GM12878 (cell line): Measurements from ENCODE around the gene ZBTB16. TPM values are rescaled to one million over a fixed set of nuclear protein-coding genes. Genes with fewer than 3 reads are reported as not detected.

Experiments used
- ATAC-seq: fragments of 200-7000 bp; cut with Tn5 transposase; 3 replicates; pipeline ENCODE4 v1.9.1; 2020; ENCODE audit warnings: mild to moderate bottlenecking, moderate library complexity
- BruUV-seq: library from RNA; stranded (reverse); fragments of 400-500 nt; replicated peaks from 2 replicates; lab custom pipeline; 2021; lab: Mats Ljungman, UMichigan
- CTCF ChIA-PET: fragments of 300-600 bp; sonication (Branson Sonifier 250); formaldehyde crosslinking; extraction: SDS; loops from one replicate; lab custom pipeline; 2021; ENCODE audit warnings: inconsistent platforms; lab: Yijun Ruan, JAX
- POLR2A ChIA-PET: fragments of 350-600 bp; formaldehyde crosslinking; extraction: SDS; loops from one replicate; lab custom pipeline; 2021; ENCODE audit warnings: inconsistent platforms; lab: Charles Lee
- RAD21 ChIA-PET: fragments of 300-600 bp; sonication (Branson Sonifier 250); formaldehyde crosslinking; loops from one replicate; lab custom pipeline; 2023; ENCODE audit warnings: antibody characterized with exemption; ENCODE audit not compliant: unreplicated experiment; lab: Charles Lee
- SMC1A ChIA-PET: fragments of 300-600 bp; sonication (Branson Sonifier 250); formaldehyde crosslinking; loops from one replicate; lab custom pipeline; 2023; ENCODE audit not compliant: unreplicated experiment, uncharacterized antibody; lab: Charles Lee
- DNase-seq: peaks from one replicate; pipeline ENCODE4 v3.0.0-alpha.2; 2011; ENCODE audit warnings: low read depth, low spot score
- FAIRE-seq: peaks from 3 replicates; lab custom pipeline; 2011; peaks lifted over from hg19 to GRCh38; lab: Jason Lieb, UNC
- H2AFZ ChIP-seq: 2 replicates; pipeline ENCODE4 v1.6.0; 2011; ENCODE audit warnings: low read depth, low read length, control low read depth; ENCODE audit not compliant: control insufficient read depth
- H3K27ac ChIP-seq: 2 replicates; pipeline ENCODE4 v1.5.1; 2011; ENCODE audit warnings: control low read depth; ENCODE audit not compliant: control insufficient read depth, insufficient read depth
- H3K27me3 ChIP-seq, 2 experiments: replicated peaks in 1 of 2; 2 replicates each; pipeline versions ENCODE4 v1.6.0 to v1.6.1; 2011; ENCODE audit warnings: low read length in 1 of 2; ENCODE audit not compliant: control insufficient read depth in 2 of 2, insufficient read depth in 2 of 2
- H3K36me3 ChIP-seq, 2 experiments: 2 replicates each; pipeline ENCODE4 v1.5.1; 2011; ENCODE audit warnings: low read length in 1 of 2; ENCODE audit not compliant: control insufficient read depth in 2 of 2, insufficient read depth in 2 of 2
- H3K4me1 ChIP-seq: 2 replicates; pipeline ENCODE4 v1.6.1; 2011; ENCODE audit warnings: mild to moderate bottlenecking, low read length, moderate library complexity, mixed read lengths; ENCODE audit not compliant: control insufficient read depth, insufficient read depth
- H3K4me2 ChIP-seq: 2 replicates; pipeline ENCODE4 v1.6.0; 2011; ENCODE audit warnings: control low read depth; ENCODE audit not compliant: control insufficient read depth, insufficient read depth
- H3K4me3 ChIP-seq: fragments of 200-600 bp; sonication (generic); 2 replicates; pipeline ENCODE4 v1.5.1; 2016
- H3K79me2 ChIP-seq: 2 replicates; pipeline ENCODE4 v1.6.0; 2011; ENCODE audit warnings: low read length; ENCODE audit not compliant: control insufficient read depth, insufficient read depth
- H3K9ac ChIP-seq: 2 replicates; pipeline ENCODE4 v1.8.0; 2011; ENCODE audit warnings: low read length, control low read depth, mixed read lengths; ENCODE audit not compliant: control insufficient read depth, insufficient read depth
- H3K9me3 ChIP-seq: replicated peaks from 3 replicates; pipeline ENCODE4 v1.5.1; 2011; ENCODE audit warnings: mild to moderate bottlenecking, low read length; ENCODE audit not compliant: control insufficient read depth, insufficient read depth
- H4K20me1 ChIP-seq: 2 replicates; pipeline ENCODE4 v1.6.0; 2011; ENCODE audit not compliant: control insufficient read depth, insufficient read depth
- HCFC1 ChIP-seq: fragments of 150-350 bp; IDR thresholded peaks from 2 replicates; pipeline ENCODE4 v1.6.1; 2014; ENCODE audit warnings: low read length
- HDAC6 ChIP-seq: fragments of 200-600 bp; sonication (generic); IDR thresholded peaks from one replicate; pipeline ENCODE4 v1.8.0; 2017; ENCODE audit warnings: antibody characterized with exemption; ENCODE audit not compliant: unreplicated experiment
- MXI1 ChIP-seq: fragments of 150-350 bp; IDR thresholded peaks from 2 replicates; pipeline ENCODE4 v1.6.1; 2011; ENCODE audit warnings: low read depth, mild to moderate bottlenecking, inconsistent platforms, low read length, improper control_type of control experiment
- REST ChIP-seq: IDR thresholded peaks from 2 replicates; pipeline ENCODE4 v1.6.1; 2012; ENCODE audit warnings: mild to moderate bottlenecking, low read depth, low read length
- WGBS: methylation state at CpG from one replicate; pipeline ENCODE4 v1.1.6; 2016; ENCODE audit warnings: low lambda C conversion rate; ENCODE audit not compliant: insufficient replicate concordance, insufficient coverage; ENCODE audit errors: missing lambda C conversion rate; 5-methylcytosine and 5-hydroxymethylcytosine counted together
- in situ Hi-C: fragments of 300-500 bp; cut with MboI; formaldehyde crosslinking; loops from 9 replicates; pipeline ENCODE4 v1.14.3; 2018; ENCODE audit warnings: mixed read lengths
- intact Hi-C: fragments of 100-400 bp; cut with micrococcal nuclease; formaldehyde crosslinking; loops from one replicate; pipeline ENCODE4 v1.14.2; 2022; ENCODE audit not compliant: unreplicated experiment
- polyA plus RNA-seq, 11 experiments: library from polyadenylated mRNA; depleted of rRNA in 4 of 11; unstranded in 6 of 11; stranded (reverse) in 5 of 11; fragments of >200 nt; fragmentation: Nextera tagmentation in 4 of 11; fragmentation: Illumina TruSeq in 1 of 11; extraction: Ambion mirVana in 4 of 11; extraction: Trizol in 1 of 11; gene quantifications; 1 replicate in 1 of 11; 2 replicates in 10 of 11; pipeline versions ENCODE4 v1.2.1 to v1.2.3, GENCODE V29; 2011 to 2016; ENCODE audit warnings: inconsistent platforms in 2 of 11, missing spikeins in 2 of 11, low read depth in 1 of 11
- total RNA-seq, 4 experiments: library from RNA; depleted of rRNA in 3 of 4; stranded (reverse); fragments of >200 nt in 3 of 4; fragmentation: Illumina TruSeq in 1 of 4; extraction: Trizol in 1 of 4; gene quantifications; 2 replicates each; pipeline versions ENCODE4 v1.2.1 to v1.2.3, GENCODE V29; 2013 to 2021
- TF ChIP-seq, protein P1 (sequence below): fragments of 450-650 bp; IDR thresholded peaks from 2 replicates; pipeline ENCODE4 v1.6.1; 2016; ENCODE audit warnings: mild to moderate bottlenecking, moderate library complexity, borderline replicate concordance

The ZBTB16 gene
- total and polyA plus RNA-seq, 10 of the 15 experiments (the other 5 are each of a cell fraction or from before 2014, with no cell fraction given), result 0.38 TPM; not detected in 9

DNA sequence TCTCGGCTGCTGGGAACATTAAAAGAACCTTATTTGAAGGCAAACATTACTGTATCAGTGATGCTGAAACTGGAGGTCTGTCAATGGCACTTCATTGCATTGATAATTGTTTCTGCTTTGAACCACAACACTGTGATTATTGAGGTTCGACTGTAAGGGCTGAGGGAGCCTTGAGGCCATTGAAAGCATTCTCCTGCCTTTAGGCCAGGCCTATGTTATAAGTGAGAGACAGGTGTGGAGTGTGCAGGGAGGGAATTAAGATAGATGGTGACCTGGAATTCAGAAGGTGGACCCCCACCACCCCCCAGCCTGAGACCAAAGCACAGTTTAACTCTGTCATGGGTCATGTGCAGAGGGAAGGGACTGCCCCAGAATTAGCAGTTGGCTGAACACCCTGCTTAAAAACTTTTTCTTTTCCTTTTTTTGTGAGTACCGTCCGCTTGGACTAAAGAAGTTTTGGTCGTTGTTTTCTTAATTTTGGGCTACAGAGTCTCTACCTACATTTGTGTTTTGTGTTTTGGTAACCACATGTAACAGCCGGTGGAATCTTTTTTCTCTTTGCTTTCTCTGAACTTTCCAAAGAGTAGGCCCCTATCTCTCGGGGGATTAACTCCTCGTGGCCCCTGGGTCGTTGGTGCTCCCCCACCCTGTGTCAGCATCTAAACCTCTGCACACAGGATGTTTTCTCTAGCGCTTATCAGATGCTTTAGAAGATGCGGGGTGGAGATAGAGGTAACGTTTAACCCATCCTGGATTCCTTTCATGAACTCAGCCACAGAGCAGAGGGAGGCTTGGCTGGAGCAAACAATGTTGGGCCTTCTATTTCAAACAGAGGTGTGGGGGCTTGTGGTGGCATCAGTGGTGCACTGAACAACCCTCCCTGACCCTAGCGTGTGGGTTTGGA is 43.7 kb downstream of the ZBTB16 start:
- H3K4me2 ChIP-seq, result no peak overlapping the region
- ChIA-PET RAD21 (no interaction called here), POLR2A (no interaction called here), CTCF (no interaction called here), SMC1A (no interaction called here)
- H3K79me2 ChIP-seq, result no peaks in the 10 kb centered on the region
- H3K27me3 ChIP-seq, result peaks cover 1 to 7% of the 10 kb centered on the region in 2 experiments; a peak in 3 of 4 replicates
- H3K4me3 ChIP-seq, result no peak overlapping the region
- WGBS, result 24% methylated on average over 12 of the region's 13 CpGs
- no TSS peak for BruUV-seq
- H2AFZ ChIP-seq, result no peak overlapping the region
- DNase-seq (no peak), FAIRE-seq (no peak), ATAC-seq (no peak)
- no peaks in the 10 kb centered on the region for H4K20me1 ChIP-seq
- TF ChIP-seq, protein P1, sequence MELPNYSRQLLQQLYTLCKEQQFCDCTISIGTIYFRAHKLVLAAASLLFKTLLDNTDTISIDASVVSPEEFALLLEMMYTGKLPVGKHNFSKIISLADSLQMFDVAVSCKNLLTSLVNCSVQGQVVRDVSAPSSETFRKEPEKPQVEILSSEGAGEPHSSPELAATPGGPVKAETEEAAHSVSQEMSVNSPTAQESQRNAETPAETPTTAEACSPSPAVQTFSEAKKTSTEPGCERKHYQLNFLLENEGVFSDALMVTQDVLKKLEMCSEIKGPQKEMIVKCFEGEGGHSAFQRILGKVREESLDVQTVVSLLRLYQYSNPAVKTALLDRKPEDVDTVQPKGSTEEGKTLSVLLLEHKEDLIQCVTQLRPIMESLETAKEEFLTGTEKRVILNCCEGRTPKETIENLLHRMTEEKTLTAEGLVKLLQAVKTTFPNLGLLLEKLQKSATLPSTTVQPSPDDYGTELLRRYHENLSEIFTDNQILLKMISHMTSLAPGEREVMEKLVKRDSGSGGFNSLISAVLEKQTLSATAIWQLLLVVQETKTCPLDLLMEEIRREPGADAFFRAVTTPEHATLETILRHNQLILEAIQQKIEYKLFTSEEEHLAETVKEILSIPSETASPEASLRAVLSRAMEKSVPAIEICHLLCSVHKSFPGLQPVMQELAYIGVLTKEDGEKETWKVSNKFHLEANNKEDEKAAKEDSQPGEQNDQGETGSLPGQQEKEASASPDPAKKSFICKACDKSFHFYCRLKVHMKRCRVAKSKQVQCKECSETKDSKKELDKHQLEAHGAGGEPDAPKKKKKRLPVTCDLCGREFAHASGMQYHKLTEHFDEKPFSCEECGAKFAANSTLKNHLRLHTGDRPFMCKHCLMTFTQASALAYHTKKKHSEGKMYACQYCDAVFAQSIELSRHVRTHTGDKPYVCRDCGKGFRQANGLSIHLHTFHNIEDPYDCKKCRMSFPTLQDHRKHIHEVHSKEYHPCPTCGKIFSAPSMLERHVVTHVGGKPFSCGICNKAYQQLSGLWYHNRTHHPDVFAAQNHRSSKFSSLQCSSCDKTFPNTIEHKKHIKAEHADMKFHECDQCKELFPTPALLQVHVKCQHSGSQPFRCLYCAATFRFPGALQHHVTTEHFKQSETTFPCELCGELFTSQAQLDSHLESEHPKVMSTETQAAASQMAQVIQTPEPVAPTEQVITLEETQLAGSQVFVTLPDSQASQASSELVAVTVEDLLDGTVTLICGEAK, result no peak
- TF ChIP-seq MXI1 (no peak), REST (no peak), HCFC1 (no peak), HDAC6 (no peak)
- H3K9me3 ChIP-seq, result no peaks in the 10 kb centered on the region
- H3K4me1 ChIP-seq, result no peaks in the 10 kb centered on the region
- in situ Hi-C loops (no loop called here), intact Hi-C loops (no loop called here)
- no peak overlapping the region for H3K9ac ChIP-seq
- H3K27ac ChIP-seq, result no peak overlapping the region
- H3K36me3 ChIP-seq, result no peaks in the 10 kb centered on the region
